ENCODE measurements around the gene RBM10.
A peak's percentile ranks its signal among the peaks of the same experiment; 100 is the strongest.
"Not testable (repeated sequence)": the region's sequence is repeated elsewhere in the genome, so short reads cannot be mapped to it uniquely, and the experiment has no call there.

Gene RBM10

DNA sequence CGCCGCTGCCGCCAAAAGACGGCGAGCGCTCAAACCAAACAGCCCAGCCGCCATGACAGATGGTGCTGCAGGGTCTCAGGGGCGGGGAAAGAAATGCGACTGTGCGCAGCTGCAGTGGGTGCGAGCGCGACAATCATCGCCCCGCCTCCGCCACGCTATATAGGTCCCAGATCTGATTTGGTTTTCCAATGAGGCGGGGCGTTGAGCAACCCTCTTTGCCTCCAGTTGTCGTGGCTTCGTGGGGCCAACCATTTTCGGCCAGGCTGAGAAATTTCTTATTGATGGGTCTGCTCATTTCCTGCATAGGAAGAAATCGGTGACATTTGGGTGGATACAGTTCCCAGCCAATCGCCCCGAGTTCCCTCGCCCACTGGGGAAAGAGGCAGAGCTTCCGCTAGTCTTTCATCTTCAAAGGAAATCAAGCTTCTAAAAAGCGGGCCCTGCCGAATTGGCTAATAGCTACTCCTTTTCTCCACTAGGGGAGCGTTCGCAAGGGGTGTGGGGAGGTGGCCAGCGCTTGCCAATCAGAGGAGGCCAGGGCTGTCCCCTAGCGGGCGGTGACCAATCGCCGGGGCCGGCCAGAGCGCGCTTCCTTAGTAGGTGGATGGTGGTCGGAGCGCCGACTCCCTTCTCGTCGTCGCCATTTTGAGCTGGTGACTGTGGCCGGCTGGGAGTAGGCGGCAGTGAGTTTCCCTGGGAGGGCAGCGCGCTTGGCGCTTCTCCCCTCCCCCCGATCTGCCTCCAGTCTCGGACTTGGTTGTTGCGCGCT, at the start of gene RBM10, which contains the start of gene NDUFB11:
TSS of gene RBM10 (plus strand) at position 596 of the 769 bp plus-strand sequence. CDS start 2,261 bp downstream, outside the sequence.
TSS of gene NDUFB11 (minus strand) at position 77 of the 769 bp plus-strand sequence. CDS start at position 54, 23 bp downstream.
- Histone ChIP-seq H3K4me3 (peak within 1 kb of the TSS; percentile 76), H3K27ac (peak within 1 kb of the TSS; percentile 77 to 96)
- TF ChIP-seq CTCF (IDR thresholded peaks at IDR 0.05) = peak; percentile 54
- DNase-seq (ENCODE audit: low spot score) = peak; percentile 95

DNA sequence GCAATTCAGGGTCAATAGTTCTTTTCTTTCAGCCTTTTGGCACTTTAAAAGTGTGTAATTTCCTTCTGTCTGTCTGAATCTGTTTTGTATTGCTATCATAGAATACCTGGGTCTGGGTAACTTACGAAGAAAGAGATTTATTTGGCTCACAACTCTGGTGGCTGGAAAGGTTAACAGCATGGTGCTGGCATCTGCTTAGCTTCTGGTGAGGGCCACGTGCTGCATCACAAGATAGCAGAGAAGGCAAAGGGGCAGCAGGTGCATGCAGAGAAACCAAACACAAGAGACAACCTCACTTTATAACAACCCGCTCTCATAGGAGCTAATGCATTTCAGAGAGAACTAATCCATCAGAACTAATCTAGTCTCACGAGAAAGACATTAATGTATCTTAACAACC, 48.0 kb upstream of the RBM10 start:
- Histone ChIP-seq H3K4me3 (no peak overlapping the region), H3K27ac (no peak overlapping the region)
- no peak for TF ChIP-seq CTCF (IDR thresholded peaks at IDR 0.05)
- no peak for DNase-seq (ENCODE audit: low spot score)

- TF ChIP-seq CTCF (IDR thresholded peaks at IDR 0.05) = no peak
- Histone ChIP-seq H3K27ac (no peak overlapping the region), H3K4me3 (no peak overlapping the region)
- DNase-seq (ENCODE audit: low spot score) = no peak
These were observed 46.5 kb upstream of the RBM10 start for GRCh38 chrX:47098338-47099094.

DNA sequence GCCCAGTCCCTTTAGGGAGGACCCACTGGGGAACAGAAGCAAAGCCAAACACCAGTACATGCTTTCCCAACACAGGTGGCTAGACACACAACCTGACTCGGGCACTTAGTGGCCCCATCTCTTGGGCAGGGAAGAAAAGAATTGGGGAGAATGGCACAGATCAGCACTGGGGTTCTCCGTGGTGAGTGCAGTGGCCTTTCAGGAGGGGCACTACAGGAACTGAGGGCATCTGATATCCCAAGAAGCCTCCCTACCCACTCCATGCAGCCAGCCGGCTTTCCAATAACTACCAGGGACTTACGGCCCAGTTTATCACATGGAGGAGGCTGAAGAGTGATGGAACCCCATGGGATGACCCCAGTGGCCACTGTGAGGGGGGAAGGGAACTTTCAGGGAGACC, 43.8 kb upstream of the RBM10 start:
- H3K4me3 ChIP-seq = no peak overlapping the region
- no peak for DNase-seq (ENCODE audit: low spot score)
- no peak overlapping the region for H3K27ac ChIP-seq
- TF ChIP-seq CTCF (IDR thresholded peaks at IDR 0.05) = no peak

DNA sequence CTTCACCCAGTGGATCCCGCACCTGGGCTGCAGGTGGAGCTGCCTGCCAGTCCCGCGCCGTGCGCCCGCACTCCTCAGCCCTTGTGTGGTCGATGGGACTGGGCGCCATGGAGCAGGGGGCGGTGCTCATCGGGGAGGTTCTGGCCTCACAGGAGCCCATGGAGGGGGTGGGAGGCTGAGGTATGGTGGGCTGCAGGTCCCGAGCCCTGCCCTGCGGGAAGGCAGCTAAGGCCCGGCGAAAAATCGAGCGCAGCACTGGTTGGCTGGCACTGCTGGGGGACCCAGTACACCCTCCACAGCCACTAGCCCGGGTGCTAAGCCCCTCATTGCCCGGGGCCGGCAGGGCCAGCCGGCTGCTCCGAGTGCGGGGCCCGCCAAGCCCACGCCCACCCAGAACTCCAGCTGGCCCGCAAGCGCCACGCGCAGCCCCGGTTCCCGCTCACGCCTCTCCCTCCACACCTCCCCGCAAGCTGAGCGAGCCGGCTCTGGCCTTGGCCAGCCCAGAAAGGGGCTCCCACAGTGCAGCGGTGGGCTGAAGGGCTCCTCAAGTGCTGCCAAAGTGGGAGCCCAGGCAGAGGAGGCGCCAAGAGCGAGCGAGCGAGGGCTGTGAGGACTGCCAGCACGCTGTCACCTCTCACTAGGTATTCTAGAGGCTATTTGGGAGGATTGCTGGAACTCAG, 33.9 kb upstream of the RBM10 start:
- not testable (repeated sequence) for H3K4me3 ChIP-seq

GRCh38 chrX:47112316-47112954, 32.6 kb upstream of the RBM10 start:
- TF ChIP-seq CTCF (IDR thresholded peaks at IDR 0.05) = no peak
- no peak overlapping the region for H3K27ac ChIP-seq
- no peak for DNase-seq (ENCODE audit: low spot score)
- H3K4me3 ChIP-seq = no peak overlapping the region

More for the DNA sequence above, 33.9 kb upstream of the RBM10 start:
- H3K27ac ChIP-seq; DNase-seq (ENCODE audit: low spot score): not testable (repeated sequence)

DNA sequence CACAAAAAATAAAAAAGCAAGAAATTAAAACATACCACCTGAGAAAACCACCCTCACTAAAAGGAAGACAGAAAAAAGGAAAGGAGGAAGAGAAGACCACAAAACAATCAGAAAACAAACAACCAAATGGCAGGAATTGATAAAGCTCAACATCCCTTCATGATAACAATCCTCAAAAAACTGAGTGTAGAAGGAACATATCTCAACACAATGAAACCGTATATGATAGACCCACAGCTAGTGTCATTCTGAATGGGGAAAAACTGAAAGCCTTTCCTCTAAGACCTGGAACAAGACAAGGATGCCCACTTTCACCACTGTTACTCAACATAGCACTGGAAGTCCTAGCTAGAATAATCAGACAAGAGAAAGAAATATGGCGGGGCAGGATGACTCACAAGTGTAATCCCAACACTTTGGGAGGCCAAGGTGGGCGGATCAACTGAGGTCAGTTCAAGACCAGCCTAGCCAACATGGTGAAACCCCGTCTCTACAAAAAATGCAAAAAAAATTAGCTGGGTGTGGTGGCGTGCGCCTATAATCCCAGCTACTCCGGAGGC, 28.4 kb upstream of the RBM10 start:
- not testable (repeated sequence) for DNase-seq (ENCODE audit: low spot score); H3K4me3 ChIP-seq; H3K27ac ChIP-seq

GRCh38 chrX:47124466-47124865, 20.6 kb upstream of the RBM10 start:
- DNase-seq (ENCODE audit: low spot score); H3K27ac ChIP-seq; H3K4me3 ChIP-seq: not testable (repeated sequence)

Data from coronary artery (tissue), 2 donors.